B cell (primary cell): ENCODE data around the gene CTXND1. TPM values are rescaled to one million over a fixed set of nuclear protein-coding genes. Genes with fewer than 3 reads are reported as not detected.

Source experiments
- ATAC-seq: fragments of 200-7000 bp; cut with Tn5 transposase; one replicate; pipeline ENCODE4 v1.10.0; 2021; ENCODE audit warnings: low read depth, mild to moderate bottlenecking, moderate number of reproducible peaks, moderate library complexity
- CTCF ChIA-PET: fragments of 350-600 bp; sonication (Branson Sonifier 250); formaldehyde crosslinking; loops from one replicate; lab custom pipeline; 2021; ENCODE audit warnings: antibody characterized with exemption, inconsistent platforms; lab: Charles Lee
- POLR2A ChIA-PET: fragments of 350-600 bp; sonication (Branson Sonifier 250); formaldehyde crosslinking; loops from one replicate; lab custom pipeline; 2021; ENCODE audit warnings: antibody characterized with exemption; lab: Charles Lee
- DNase-seq: peaks from one replicate; pipeline ENCODE4 v3.0.0; 2013
- H2AFZ ChIP-seq: 2 replicates; pipeline ENCODE4 v1.6.1; 2012; ENCODE audit warnings: mild to moderate bottlenecking, low read depth, low read length; ENCODE audit not compliant: insufficient read depth, poor library complexity, severe bottlenecking
- H3K27ac ChIP-seq, 2 donors: 1 replicate in 1 of 2; 2 replicates in 1 of 2; pipeline ENCODE4 v1.5.1; 2012 to 2013; ENCODE audit warnings: low read length in 2 of 2, mild to moderate bottlenecking in 2 of 2, moderate library complexity in 1 of 2
- H3K27me3 ChIP-seq, 4 experiments: fragments of 200-600 bp in 1 of 4; sonication (generic) in 1 of 4; replicated peaks in 1 of 4; 1 replicate in 2 of 4; 2 replicates in 2 of 4; pipeline versions ENCODE4 v1.6.1 to v1.7.0; 2013 to 2016; ENCODE audit warnings: low read length in 3 of 4, mild to moderate bottlenecking in 2 of 4, mixed read lengths in 1 of 4, moderate library complexity in 1 of 4; ENCODE audit not compliant: insufficient read depth in 4 of 4, control insufficient read depth in 3 of 4; ENCODE audit errors: control extremely low read depth in 1 of 4
- H3K36me3 ChIP-seq, 2 experiments: replicated peaks in 1 of 2; 1 replicate in 1 of 2; 2 replicates in 1 of 2; pipeline versions ENCODE4 v1.6.1 to v1.7.1; 2013; ENCODE audit warnings: low read length in 1 of 2; ENCODE audit not compliant: insufficient read depth in 2 of 2, control insufficient read depth in 1 of 2; ENCODE audit errors: control extremely low read depth in 1 of 2, extremely low read depth in 1 of 2
- H3K4me1 ChIP-seq, 2 donors: fragments of 200-600 bp in 1 of 2; sonication (generic) in 1 of 2; 1 replicate in 1 of 2; 2 replicates in 1 of 2; pipeline versions ENCODE4 v1.5.1 to v1.6.1; 2013 to 2017; ENCODE audit warnings: low read length in 2 of 2; ENCODE audit not compliant: control insufficient read depth in 2 of 2, insufficient read depth in 2 of 2
- H3K4me2 ChIP-seq: replicated peaks from 2 replicates; pipeline ENCODE3; 2012; ENCODE audit warnings: mild to moderate bottlenecking, low read depth, low read length; ENCODE audit not compliant: poor library complexity, severe bottlenecking
- H3K4me3 ChIP-seq, 5 experiments: fragments of 200-600 bp in 1 of 5; sonication (generic) in 1 of 5; 1 replicate in 3 of 5; 2 replicates in 2 of 5; pipeline versions ENCODE4 v1.5.1 to v1.7.0; 2011 to 2016; ENCODE audit warnings: low read length in 4 of 5, mild to moderate bottlenecking in 4 of 5, low read depth in 2 of 5, control low read depth in 1 of 5, moderate library complexity in 1 of 5; ENCODE audit not compliant: insufficient read depth in 1 of 5; ENCODE audit errors: control extremely low read depth in 1 of 5, extremely low read depth in 1 of 5
- H3K79me2 ChIP-seq: fragments of 200-600 bp; sonication (generic); one replicate; pipeline ENCODE4 v1.6.0; 2016; ENCODE audit warnings: low read length; ENCODE audit not compliant: control insufficient read depth, insufficient read depth
- H3K9ac ChIP-seq: fragments of 200-600 bp; sonication (generic); 2 replicates; pipeline ENCODE4 v1.6.1; 2017; ENCODE audit warnings: mild to moderate bottlenecking, low read length, moderate library complexity
- H3K9me3 ChIP-seq, 3 donors: one replicate each; pipeline versions ENCODE4 v1.6.1 to v1.7.1; 2013; ENCODE audit warnings: low read length in 2 of 3; ENCODE audit not compliant: control insufficient read depth in 2 of 3, insufficient read depth in 1 of 3; ENCODE audit errors: control extremely low read depth in 1 of 3
- H4K20me1 ChIP-seq: 2 replicates; pipeline ENCODE4 v1.6.0; 2012; ENCODE audit warnings: mild to moderate bottlenecking, low read length; ENCODE audit not compliant: insufficient read depth, control insufficient read depth, poor library complexity, severe bottlenecking
- H3K27ac Mint-ChIP-seq: one replicate; pipeline ENCODE4 v1.8.0; 2021; ENCODE audit warnings: mixed read lengths
- H3K27me3 Mint-ChIP-seq: one replicate; pipeline ENCODE4 v1.8.0; 2021; ENCODE audit warnings: mixed read lengths
- H3K4me1 Mint-ChIP-seq: one replicate; pipeline ENCODE4 v1.8.0; 2021; ENCODE audit warnings: mixed read lengths
- H3K4me3 Mint-ChIP-seq: one replicate; pipeline ENCODE4 v1.8.0; 2021; ENCODE audit warnings: mixed read lengths
- H3K9me3 Mint-ChIP-seq: one replicate; pipeline ENCODE4 v1.8.0; 2022; ENCODE audit warnings: mixed read lengths; ENCODE audit not compliant: insufficient read depth
- EZH2 ChIP-seq: IDR thresholded peaks from 2 replicates; pipeline ENCODE4 v1.6.1; 2012; ENCODE audit warnings: borderline replicate concordance, low read depth, mild to moderate bottlenecking, moderate library complexity, low read length; ENCODE audit not compliant: insufficient read depth, poor library complexity, severe bottlenecking
- WGBS: methylation state at CpG from one replicate; pipeline ENCODE4 v1.1.5; 2013; ENCODE audit warnings: missing lambda C conversion rate; ENCODE audit not compliant: insufficient coverage; 5-methylcytosine and 5-hydroxymethylcytosine counted together
- intact Hi-C: fragments of 100-400 bp; cut with micrococcal nuclease; formaldehyde crosslinking; loops from one replicate; pipeline ENCODE4 v1.10.0; 2022
- polyA plus RNA-seq: library from polyadenylated mRNA; depleted of rRNA; stranded (reverse); fragments of >200 nt; gene quantifications from 2 replicates; pipeline ENCODE4 v1.2.3, GENCODE V29; 2012
- total RNA-seq, 2 donors: library from RNA; stranded (reverse); fragments of 120-200 nt in 1 of 2; gene quantifications; 1 replicate in 1 of 2; 2 replicates in 1 of 2; pipeline versions ENCODE4 v1.2.3 to v1.2.4, GENCODE V29; 2013 to 2022
- TF ChIP-seq, protein P1 (sequence below): fragments of 200-600 bp; IDR thresholded peaks from one replicate; pipeline ENCODE4 v1.8.0; 2022; ENCODE audit warnings: antibody characterized with exemption, mild to moderate bottlenecking

The CTXND1 gene
- total and polyA plus RNA-seq, 2 donors (not counting 1 experiment from before 2014, with no cell fraction given) = not detected

DNA sequence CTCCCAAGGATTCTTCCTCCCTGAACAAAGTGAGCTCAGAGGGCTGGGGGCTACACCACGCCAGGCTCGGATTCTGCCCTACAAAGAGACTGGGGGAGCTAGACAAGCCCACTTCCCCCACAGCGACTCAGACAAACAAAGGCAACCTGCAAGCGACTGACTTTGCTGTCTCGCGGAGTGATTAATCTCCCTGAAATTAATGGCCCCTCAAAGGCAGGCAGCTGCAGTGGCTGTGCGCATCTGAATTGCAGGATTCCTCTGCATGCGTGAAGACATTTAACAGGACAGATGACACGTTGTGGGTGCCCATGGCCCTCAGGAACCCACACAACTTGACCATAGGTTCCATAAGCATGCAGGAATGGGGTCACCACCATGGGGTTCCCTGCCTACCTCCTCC lies 18.4 kb downstream of the CTXND1 start:
- WGBS = 84% methylated on average over 9 of the region's 9 CpGs
- intact Hi-C loops = no loop called here
- H4K20me1 ChIP-seq = no peaks in the 10 kb centered on the region
- Mint-ChIP-seq H3K27ac (no peak overlapping the region), H3K9me3 (no peaks in the 10 kb centered on the region), H3K27me3 (peaks cover 34% of the 10 kb centered on the region), H3K4me1 (no peaks in the 10 kb centered on the region), H3K4me3 (no peak overlapping the region)
- H3K4me2 ChIP-seq = no peak overlapping the region
- H3K9ac ChIP-seq = no peak overlapping the region
- no peaks in the 10 kb centered on the region for H3K36me3 ChIP-seq
- H3K27me3 ChIP-seq = peaks cover 0 to 13% (median 5%) of the 10 kb centered on the region in 4 experiments
- DNase-seq (no peak), ATAC-seq (no peak)
- ChIA-PET CTCF (interaction anchor here (0.7 to 3.9 kb wide), 3 partner anchors 9 to 853 kb away, joined by 3 to 13 read pairs (median 3); no protein-coding TSS in a partner anchor), POLR2A (no interaction called here)
- no peaks in the 10 kb centered on the region for H3K9me3 ChIP-seq
- H3K4me3 ChIP-seq = no peak overlapping the region
- H3K27ac ChIP-seq = no peak overlapping the region
- no peak for TF ChIP-seq EZH2
- TF ChIP-seq, protein P1, sequence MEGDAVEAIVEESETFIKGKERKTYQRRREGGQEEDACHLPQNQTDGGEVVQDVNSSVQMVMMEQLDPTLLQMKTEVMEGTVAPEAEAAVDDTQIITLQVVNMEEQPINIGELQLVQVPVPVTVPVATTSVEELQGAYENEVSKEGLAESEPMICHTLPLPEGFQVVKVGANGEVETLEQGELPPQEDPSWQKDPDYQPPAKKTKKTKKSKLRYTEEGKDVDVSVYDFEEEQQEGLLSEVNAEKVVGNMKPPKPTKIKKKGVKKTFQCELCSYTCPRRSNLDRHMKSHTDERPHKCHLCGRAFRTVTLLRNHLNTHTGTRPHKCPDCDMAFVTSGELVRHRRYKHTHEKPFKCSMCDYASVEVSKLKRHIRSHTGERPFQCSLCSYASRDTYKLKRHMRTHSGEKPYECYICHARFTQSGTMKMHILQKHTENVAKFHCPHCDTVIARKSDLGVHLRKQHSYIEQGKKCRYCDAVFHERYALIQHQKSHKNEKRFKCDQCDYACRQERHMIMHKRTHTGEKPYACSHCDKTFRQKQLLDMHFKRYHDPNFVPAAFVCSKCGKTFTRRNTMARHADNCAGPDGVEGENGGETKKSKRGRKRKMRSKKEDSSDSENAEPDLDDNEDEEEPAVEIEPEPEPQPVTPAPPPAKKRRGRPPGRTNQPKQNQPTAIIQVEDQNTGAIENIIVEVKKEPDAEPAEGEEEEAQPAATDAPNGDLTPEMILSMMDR = no peak
- H3K4me1 ChIP-seq = no peaks in the 10 kb centered on the region
- no peaks in the 10 kb centered on the region for H3K79me2 ChIP-seq
- no peak overlapping the region for H2AFZ ChIP-seq

DNA sequence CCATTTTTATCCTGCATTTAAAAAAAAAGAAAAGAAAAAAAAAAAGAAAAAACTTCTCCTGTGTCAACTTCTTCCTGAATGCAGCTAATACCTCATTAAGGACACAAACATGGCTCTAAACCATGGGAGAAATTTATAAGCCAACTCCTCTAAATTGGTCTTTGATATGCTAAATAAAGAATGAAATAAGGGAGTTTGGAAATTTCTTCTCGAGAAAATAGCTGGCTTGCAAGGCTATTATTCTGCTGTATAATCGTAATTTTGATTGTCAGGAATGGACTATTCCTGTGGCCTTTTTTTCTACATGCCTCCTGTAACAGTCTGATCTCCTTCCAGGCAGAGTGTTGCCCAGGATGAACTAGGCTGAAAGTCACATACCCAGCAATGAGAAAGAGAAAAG lies 20.6 kb downstream of the CTXND1 start:
- Histone ChIP-seq H3K4me1 (no peaks in the 10 kb centered on the region), H4K20me1 (no peaks in the 10 kb centered on the region), H3K4me3 (no peak overlapping the region), H2AFZ (no peak overlapping the region), H3K4me2 (no peak overlapping the region), H3K27ac (no peak overlapping the region), H3K27me3 (peaks cover 0 to 13% (median 5%) of the 10 kb centered on the region in 4 experiments), H3K36me3 (no peaks in the 10 kb centered on the region), H3K9ac (no peak overlapping the region), H3K9me3 (no peaks in the 10 kb centered on the region), H3K79me2 (no peaks in the 10 kb centered on the region)
- ChIA-PET CTCF (no interaction called here), POLR2A (no interaction called here)
- Mint-ChIP-seq H3K4me1 (no peaks in the 10 kb centered on the region), H3K27me3 (peaks cover 47% of the 10 kb centered on the region), H3K9me3 (no peaks in the 10 kb centered on the region), H3K4me3 (no peak overlapping the region), H3K27ac (no peak overlapping the region)
- TF ChIP-seq, protein P1 = no peak
- TF ChIP-seq EZH2 = no peak
- intact Hi-C loops = no loop called here
- no peak for ATAC-seq
- no peak for DNase-seq
- no CpG with 5 or more reads among the region's 2 CpGs for WGBS
